ENCODE results near the gene BMP2. TPM values are rescaled to one million over a fixed set of nuclear protein-coding genes. Genes with fewer than 3 reads are reported as not detected.

BMP2 gene
- total RNA-seq, 2 experiments from 2014 or later = not detected

GRCh38 chr20:6746901-6747609, 20.4 kb upstream of the BMP2 start:
- ChIA-PET CTCF (no interaction called here), POLR2A (no interaction called here)
- Mint-ChIP-seq H3K36me3 (ENCODE audit: low read depth) (no peaks in the 10 kb centered on the region), H3K4me1 (no peaks in the 10 kb centered on the region), H3K27ac (no peak overlapping the region), H3K27me3 (no peaks in the 10 kb centered on the region), H3K9me3 (no peaks in the 10 kb centered on the region), H3K4me3 (no peak overlapping the region)
- no peak for DNase-seq

GRCh38 chr20:6750438-6750837, 17.0 kb upstream of the BMP2 start:
- no peaks in the 10 kb centered on the region for H3K9me3 Mint-ChIP-seq
- H3K4me3 Mint-ChIP-seq = no peak overlapping the region
- H3K27me3 Mint-ChIP-seq = no peaks in the 10 kb centered on the region
- no peak for DNase-seq
- POLR2A ChIA-PET = no interaction called here
- no peaks in the 10 kb centered on the region for H3K4me1 Mint-ChIP-seq
- H3K36me3 Mint-ChIP-seq (ENCODE audit: low read depth) = no peaks in the 10 kb centered on the region
- CTCF ChIA-PET = no interaction called here
- no peak overlapping the region for H3K27ac Mint-ChIP-seq

GRCh38 chr20:6756693-6757595, 10.5 kb upstream of the BMP2 start:
- H3K9me3 Mint-ChIP-seq = no peaks in the 10 kb centered on the region
- DNase-seq = no peak
- no peaks in the 10 kb centered on the region for H3K4me1 Mint-ChIP-seq
- ChIA-PET POLR2A (no interaction called here), CTCF (no interaction called here)
- no peaks in the 10 kb centered on the region for H3K27me3 Mint-ChIP-seq
- no peaks in the 10 kb centered on the region for H3K36me3 Mint-ChIP-seq (ENCODE audit: low read depth)
- H3K27ac Mint-ChIP-seq = no peak overlapping the region
- no peak overlapping the region for H3K4me3 Mint-ChIP-seq

- Mint-ChIP-seq H3K27ac (no peak overlapping the region), H3K9me3 (no peaks in the 10 kb centered on the region), H3K4me1 (no peaks in the 10 kb centered on the region), H3K36me3 (ENCODE audit: low read depth) (no peaks in the 10 kb centered on the region), H3K27me3 (peaks cover 25% of the 10 kb centered on the region), H3K4me3 (no peak overlapping the region)
- CTCF ChIA-PET = interaction anchor here (2.7 kb wide), 1 partner anchor 11 kb away, joined by 14 read pairs; no protein-coding TSS in a partner anchor
- DNase-seq = no peak
- POLR2A ChIA-PET = no interaction called here
These were observed 2.9 kb upstream of the BMP2 start for GRCh38 chr20:6764619-6765018.

GRCh38 chr20:6765469-6766058, 1.9 kb upstream of the BMP2 start:
- no peak for DNase-seq
- Mint-ChIP-seq H3K27ac (no peak overlapping the region), H3K4me3 (no peak overlapping the region), H3K27me3 (peaks cover 30% of the 10 kb centered on the region), H3K9me3 (no peaks in the 10 kb centered on the region), H3K4me1 (no peaks in the 10 kb centered on the region), H3K36me3 (ENCODE audit: low read depth) (no peaks in the 10 kb centered on the region)
- ChIA-PET CTCF (interaction anchor here (0.5 to 2.7 kb wide), 3 partner anchors 10 to 1956 kb away, joined by 3 to 14 read pairs (median 5); no protein-coding TSS in a partner anchor), POLR2A (no interaction called here)

- Mint-ChIP-seq H3K9me3 (no peaks in the 10 kb centered on the region), H3K4me1 (no peaks in the 10 kb centered on the region), H3K27ac (no peak overlapping the region), H3K4me3 (no peak overlapping the region), H3K36me3 (ENCODE audit: low read depth) (no peaks in the 10 kb centered on the region), H3K27me3 (peaks cover 30% of the 10 kb centered on the region)
- POLR2A ChIA-PET = no interaction called here
- CTCF ChIA-PET = interaction anchor here (0.6 to 2.7 kb wide), 2 partner anchors 9 to 614 kb away, joined by 3 to 14 read pairs; no protein-coding TSS in a partner anchor
- DNase-seq = no peak
These were observed 1.1 kb upstream of the BMP2 start for GRCh38 chr20:6766433-6766832.

GRCh38 chr20:6767126-6767535, 355 bp upstream of the BMP2 start:
- no peaks in the 10 kb centered on the region for H3K9me3 Mint-ChIP-seq
- H3K27ac Mint-ChIP-seq = no peak overlapping the region
- H3K27me3 Mint-ChIP-seq = peaks cover 30% of the 10 kb centered on the region
- no peaks in the 10 kb centered on the region for H3K36me3 Mint-ChIP-seq (ENCODE audit: low read depth)
- H3K4me1 Mint-ChIP-seq = no peaks in the 10 kb centered on the region
- POLR2A ChIA-PET = no interaction called here
- no peak overlapping the region for H3K4me3 Mint-ChIP-seq
- no peak for DNase-seq
- CTCF ChIA-PET = interaction anchor here (2.7 kb wide), 1 partner anchor 8 kb away, joined by 14 read pairs; no protein-coding TSS in a partner anchor

GRCh38 chr20:6768228-6769140, 998 bp downstream of the BMP2 start:
- ChIA-PET POLR2A (no interaction called here), CTCF (no interaction called here)
- Mint-ChIP-seq H3K36me3 (ENCODE audit: low read depth) (no peaks in the 10 kb centered on the region), H3K9me3 (no peaks in the 10 kb centered on the region), H3K27me3 (peaks cover 30% of the 10 kb centered on the region), H3K27ac (no peak overlapping the region), H3K4me3 (no peak overlapping the region), H3K4me1 (no peaks in the 10 kb centered on the region)
- DNase-seq = no peak

- ChIA-PET POLR2A (no interaction called here), CTCF (no interaction called here)
- Mint-ChIP-seq H3K9me3 (no peaks in the 10 kb centered on the region), H3K4me3 (no peak overlapping the region), H3K27ac (no peak overlapping the region), H3K27me3 (peaks cover 30% of the 10 kb centered on the region), H3K36me3 (ENCODE audit: low read depth) (no peaks in the 10 kb centered on the region), H3K4me1 (no peaks in the 10 kb centered on the region)
- DNase-seq = no peak
These were observed 2.7 kb downstream of the BMP2 start for GRCh38 chr20:6769903-6770785.

GRCh38 chr20:6770786-6771100, 3.3 kb downstream of the BMP2 start:
- Mint-ChIP-seq H3K4me3 (no peak overlapping the region), H3K36me3 (ENCODE audit: low read depth) (no peaks in the 10 kb centered on the region), H3K27me3 (peaks cover 28% of the 10 kb centered on the region), H3K4me1 (no peaks in the 10 kb centered on the region), H3K27ac (no peak overlapping the region), H3K9me3 (no peaks in the 10 kb centered on the region)
- ChIA-PET CTCF (no interaction called here), POLR2A (no interaction called here)
- DNase-seq = no peak

GRCh38 chr20:6780433-6781190, 13.1 kb downstream of the BMP2 start:
- ChIA-PET CTCF (no interaction called here), POLR2A (interaction anchor here (0.6 kb wide), 1 partner anchor 98 kb away, joined by 3 read pairs; no protein-coding TSS in a partner anchor)
- no peak for DNase-seq
- Mint-ChIP-seq H3K4me3 (no peak overlapping the region), H3K36me3 (ENCODE audit: low read depth) (no peaks in the 10 kb centered on the region), H3K27ac (no peak overlapping the region), H3K9me3 (no peaks in the 10 kb centered on the region), H3K27me3 (no peaks in the 10 kb centered on the region), H3K4me1 (no peaks in the 10 kb centered on the region)
